Measurements from ENCODE around the gene TANK. TPM values are rescaled to one million over a fixed set of nuclear protein-coding genes. Genes with fewer than 3 reads are reported as not detected.

Gene TANK
- total and polyA plus RNA-seq, 8 donors, result 53.7 to 80.3 (median 70.2) TPM

GRCh38 chr2:161123531-161124030 lies 36.6 kb upstream of the TANK start:
- intact Hi-C loops (cut with DNase I), result no loop called here

GRCh38 chr2:161124201-161124600 lies 36.0 kb upstream of the TANK start:
- Histone ChIP-seq H3K27ac (peak overlapping the region in 1 of 2 donors; percentile 77), H3K9me3 (no peaks in the 10 kb centered on the region), H3K4me3 (no peak overlapping the region), H3K4me1 (peaks cover 12 to 27% of the 10 kb centered on the region in 2 donors), H3K27me3 (no peaks in the 10 kb centered on the region), H3K36me3 (no peaks in the 10 kb centered on the region)
- intact Hi-C loops (cut with DNase I), result no loop called here
- TF ChIP-seq CTCF (IDR thresholded peaks at IDR 0.05), result no peak
- peak; percentile 30 for ATAC-seq
- DNase-seq, result no peak

More at GRCh38 chr2:161123531-161124030, 36.6 kb upstream of the TANK start:
- TF ChIP-seq CTCF (IDR thresholded peaks at IDR 0.05), result no peak
- Histone ChIP-seq H3K36me3 (no peaks in the 10 kb centered on the region), H3K4me3 (no peak overlapping the region), H3K27me3 (no peaks in the 10 kb centered on the region), H3K4me1 (peaks cover 12 to 27% of the 10 kb centered on the region in 2 donors), H3K9me3 (no peaks in the 10 kb centered on the region), H3K27ac (peak overlapping the region; percentile 75 to 77)
- peak; percentile 61 for ATAC-seq
- no peak for DNase-seq

GRCh38 chr2:161128885-161129284 lies 31.3 kb upstream of the TANK start:
- TF ChIP-seq CTCF (IDR thresholded peaks at IDR 0.05), result no peak
- Histone ChIP-seq H3K36me3 (no peaks in the 10 kb centered on the region), H3K27ac (no peak overlapping the region), H3K4me1 (peaks cover 2 to 11% of the 10 kb centered on the region in 2 donors), H3K4me3 (no peak overlapping the region), H3K27me3 (no peaks in the 10 kb centered on the region), H3K9me3 (no peaks in the 10 kb centered on the region)
- ATAC-seq (no peak), DNase-seq (no peak)
- intact Hi-C loops (cut with DNase I), result no loop called here

- no peak for TF ChIP-seq CTCF (IDR thresholded peaks at IDR 0.05)
- Histone ChIP-seq H3K9me3 (no peaks in the 10 kb centered on the region), H3K27me3 (no peaks in the 10 kb centered on the region), H3K27ac (no peak overlapping the region), H3K36me3 (no peaks in the 10 kb centered on the region), H3K4me3 (no peak overlapping the region), H3K4me1 (peaks cover 8 to 15% of the 10 kb centered on the region in 2 donors)
- DNase-seq (no peak), ATAC-seq (no peak)
- intact Hi-C loops (cut with DNase I), result no loop called here
Measured at GRCh38 chr2:161130354-161130753, 29.9 kb upstream of the TANK start.

GRCh38 chr2:161131074-161131680 lies 29.1 kb upstream of the TANK start:
- no peak overlapping the region for H3K27ac ChIP-seq
- peaks cover 16 to 23% of the 10 kb centered on the region in 2 donors for H3K4me1 ChIP-seq
- H3K27me3 ChIP-seq, result no peaks in the 10 kb centered on the region
- no peaks in the 10 kb centered on the region for H3K36me3 ChIP-seq
- ATAC-seq (peak; percentile 22), DNase-seq (no peak)
- H3K4me3 ChIP-seq, result no peak overlapping the region
- no peaks in the 10 kb centered on the region for H3K9me3 ChIP-seq
- TF ChIP-seq CTCF (IDR thresholded peaks at IDR 0.05), result no peak
- intact Hi-C loops (cut with DNase I), result no loop called here

Data from left lung (tissue), 10 donors.